Pancreas (tissue), 10 donors: ENCODE data around the gene SUPT5H. TPM values are rescaled to one million over a fixed set of nuclear protein-coding genes. Genes with fewer than 3 reads are reported as not detected.

Experiments used
- ATAC-seq, 4 donors: fragments of 200-7000 bp; cut with Tn5 transposase; one replicate each; pipeline versions ENCODE4 v1.8.0 to v1.9.1; 2020; ENCODE audit warnings: mild to moderate bottlenecking in 4 of 4, moderate library complexity in 4 of 4
- DNase-seq, 6 donors: peaks; one replicate each; pipeline ENCODE4 v3.0.0-alpha.2; 2020
- FAIRE-seq: peaks from 2 replicates; lab custom pipeline; 2012; peaks lifted over from hg19 to GRCh38; lab: Jason Lieb, UNC
- H3K27ac ChIP-seq, 4 donors: fragments of 200-600 bp; sonication (generic); 1 replicate in 3 of 4; 2 replicates in 1 of 4; pipeline versions ENCODE4 v1.5.0 to v1.8.0; 2020
- H3K27me3 ChIP-seq, 4 donors: fragments of 200-600 bp; one replicate each; pipeline ENCODE4 v1.8.0; 2021
- H3K36me3 ChIP-seq, 3 donors: fragments of 200-600 bp; sonication (generic) in 1 of 3; one replicate each; pipeline versions ENCODE4 v1.5.0 to v1.8.0; 2020 to 2021
- H3K4me1 ChIP-seq, 3 donors: fragments of 200-600 bp; one replicate each; pipeline ENCODE4 v1.8.0; 2021
- H3K4me3 ChIP-seq, 4 donors: fragments of 200-600 bp; sonication (generic) in 2 of 4; one replicate each; pipeline versions ENCODE4 v1.5.0 to v1.8.0; 2020 to 2021
- H3K9me3 ChIP-seq, 4 donors: fragments of 200-600 bp; one replicate each; pipeline ENCODE4 v1.8.0; 2021
- CTCF ChIP-seq, 4 donors: fragments of 200-600 bp; sonication (generic) in 3 of 4; IDR thresholded peaks; one replicate each; pipeline versions ENCODE4 v1.5.0 to v1.8.0; 2021; ENCODE audit warnings: antibody characterized with exemption in 4 of 4
- WGBS, 2 donors: extraction: QIAGEN DNeasy Blood & Tissue Kit; methylation state at CpG; one replicate each; pipeline ENCODE4 v1.1.7; 2013; 5-methylcytosine and 5-hydroxymethylcytosine counted together
- intact Hi-C, 3 donors: fragments of 100-400 bp; cut with DNase I; formaldehyde crosslinking; loops; one replicate each; pipeline versions ENCODE4 v1.11.1 to v1.14.2; 2022
- polyA plus RNA-seq, 2 donors: library from polyadenylated mRNA; stranded (reverse); fragments of 200-250 nt; gene quantifications; one replicate each; pipeline ENCODE4 v1.2.3, GENCODE V29; 2013
- total RNA-seq, 6 donors: library from RNA; stranded (reverse); fragmentation: NEBNext Ultra II Directional in 4 of 6; extraction: Animal tissue kit (Norgen Biotek cat#: 25700) in 4 of 6; gene quantifications; one replicate each; pipeline versions ENCODE4 v1.2.1 to v1.2.4, GENCODE V29; 2021 to 2023
- donor health status: healthy with polysubstance abuse.
- donor health status: DM: no; HTN: no; CAD: no; lungs with moderate emphysema.
- donor health status: DM: no; HTN: no; CAD: no.
- donor health status: control.
- donor health status: control.
- donor health status: Bipolar disorder and iron deficiency.
- donor health status: DM: yes; HTN: yes; CAD: no.
- donor health status: DM: no; HTN: no; CAD: no.
- donor health status: DM: no; HTN: no; CAD: no.
- donor health status: DM: yes; HTN: yes; CAD: no.

The SUPT5H gene
- total and polyA plus RNA-seq, 8 donors, result 49.3 to 229 (median 60.7) TPM

- H3K9me3 ChIP-seq, result no peaks in the 10 kb centered on the region
- H3K27ac ChIP-seq, result no peak overlapping the region
- DNase-seq (no peak), ATAC-seq (no peak), FAIRE-seq (no peak)
- H3K27me3 ChIP-seq, result no peaks in the 10 kb centered on the region
- intact Hi-C loops, result no loop called here
- TF ChIP-seq CTCF (IDR thresholded peaks at IDR 0.05), result no peak
- no peaks in the 10 kb centered on the region for H3K4me1 ChIP-seq
- H3K36me3 ChIP-seq, result peaks cover 11 to 91% (median 76%) of the 10 kb centered on the region in 3 donors
- no peak overlapping the region for H3K4me3 ChIP-seq
- WGBS, 2 donors, result 76 to 86% methylated on average over 7 of the region's 7 CpGs
Observed at GRCh38 chr19:39470724-39471339, 25.4 kb downstream of the SUPT5H start.

- intact Hi-C loops, result no loop called here
- ATAC-seq (no peak), DNase-seq (no peak), FAIRE-seq (no peak)
- Histone ChIP-seq H3K27me3 (no peaks in the 10 kb centered on the region), H3K4me1 (no peaks in the 10 kb centered on the region), H3K27ac (no peak overlapping the region), H3K4me3 (no peak overlapping the region), H3K9me3 (no peaks in the 10 kb centered on the region), H3K36me3 (peaks cover 4 to 84% (median 69%) of the 10 kb centered on the region in 3 donors)
- no peak for TF ChIP-seq CTCF (IDR thresholded peaks at IDR 0.05)
- WGBS, 2 donors, result 89 to 90% methylated on average over 7 to 8 of the region's 8 CpGs
Observed at GRCh38 chr19:39471756-39472536, 26.6 kb downstream of the SUPT5H start.

GRCh38 chr19:39472746-39473442 is 27.5 kb downstream of the SUPT5H start:
- WGBS, 2 donors, result 90 to 92% methylated on average over 32 of the region's 32 CpGs
- intact Hi-C loops, result no loop called here
- ATAC-seq, result peak in 1 of 4 donors; percentile 8

GRCh38 chr19:39473443-39473960 is 28.1 kb downstream of the SUPT5H start:
- DNase-seq, result peak in 1 of 6 donors; percentile 16
- H3K27ac ChIP-seq, result no peak overlapping the region
- no peaks in the 10 kb centered on the region for H3K9me3 ChIP-seq
- no peaks in the 10 kb centered on the region for H3K27me3 ChIP-seq
- no peaks in the 10 kb centered on the region for H3K4me1 ChIP-seq
- intact Hi-C loops, result no loop called here
- H3K4me3 ChIP-seq, result no peak overlapping the region
- no peak for TF ChIP-seq CTCF (IDR thresholded peaks at IDR 0.05)
- no peak for ATAC-seq
- FAIRE-seq, result no peak
- peaks cover 4 to 70% (median 60%) of the 10 kb centered on the region in 3 donors for H3K36me3 ChIP-seq
- WGBS, 2 donors, result 84 to 88% methylated on average over 10 to 11 of the region's 11 CpGs

More at GRCh38 chr19:39472746-39473442, 27.5 kb downstream of the SUPT5H start:
- FAIRE-seq (no peak), DNase-seq (peak in 1 of 6 donors; percentile 75)
- Histone ChIP-seq H3K27ac (no peak overlapping the region), H3K4me3 (no peak overlapping the region), H3K36me3 (peaks cover 4 to 76% (median 66%) of the 10 kb centered on the region in 3 donors), H3K27me3 (no peaks in the 10 kb centered on the region), H3K4me1 (no peaks in the 10 kb centered on the region), H3K9me3 (no peaks in the 10 kb centered on the region)
- TF ChIP-seq CTCF (IDR thresholded peaks at IDR 0.05), result no peak
